A673 (cell line): ENCODE results near the gene AATF.

ENCODE experiments used
- CTCF ChIP-seq: fragments of 300-800, 200-600 bp; sonication (generic); conservative IDR thresholded peaks from 2 replicates; pipeline ENCODE4 v1.5.1; 2017; ENCODE audit warnings: low read depth, mild to moderate bottlenecking, antibody characterized with exemption, low read length, moderate library complexity, mixed read lengths
- EZH2 ChIP-seq: fragments of 200-600 bp; sonication (generic); IDR thresholded peaks from 2 replicates; pipeline ENCODE4 v1.6.1; 2017; ENCODE audit warnings: borderline replicate concordance, low read depth, mild to moderate bottlenecking, mixed read lengths, antibody characterized with exemption, low read length; ENCODE audit not compliant: poor library complexity, severe bottlenecking

- no peak for TF ChIP-seq CTCF
- TF ChIP-seq EZH2: no peak
These were observed 28.4 kb upstream of the AATF start for GRCh38 chr17:36920032-36921005.
